GM21825 (cell line): Measurements from ENCODE around the gene HDHD5.

Source experiments
- ATAC-seq: cut with Tn5 transposase; IDR thresholded peaks from one replicate; pipeline ENCODE4 v1.9.1; 2021; ENCODE audit warnings: mild to moderate bottlenecking, moderate library complexity; ENCODE audit not compliant: unreplicated experiment

HDHD5 gene

DNA sequence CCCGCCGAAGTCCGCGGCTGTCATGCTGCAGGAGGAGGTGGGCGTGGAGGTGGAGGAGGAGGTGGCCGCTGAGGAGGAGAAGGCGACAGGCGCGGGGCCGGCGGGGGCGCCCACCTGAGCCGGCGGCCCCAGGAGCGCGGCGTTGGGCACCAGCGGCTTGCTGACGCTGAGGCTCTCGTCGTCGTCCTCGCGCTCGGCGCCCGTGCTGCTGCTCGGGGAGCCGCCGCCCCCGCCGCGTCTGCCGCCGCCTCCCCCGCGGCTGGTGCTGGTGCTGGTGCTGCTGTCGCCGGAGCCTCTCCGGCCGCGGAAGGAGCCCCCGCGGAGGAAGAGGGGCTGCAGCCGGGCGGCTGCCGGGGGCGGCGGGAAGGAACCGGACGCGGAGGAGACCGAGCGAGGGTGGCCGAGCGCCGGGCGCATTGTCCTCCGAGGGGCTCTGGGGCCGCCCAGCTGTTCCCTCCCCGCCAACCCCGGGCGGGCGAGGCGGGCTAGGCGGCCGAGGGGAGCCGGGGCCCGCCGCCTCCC lies 38.3 kb downstream of the HDHD5 start:
- ATAC-seq: no peak

GRCh38 chr22:17120281-17120680 lies 38.8 kb downstream of the HDHD5 start:
- ATAC-seq: no peak

GRCh38 chr22:17119481-17120202 lies 39.4 kb downstream of the HDHD5 start:
- ATAC-seq: no peak

DNA sequence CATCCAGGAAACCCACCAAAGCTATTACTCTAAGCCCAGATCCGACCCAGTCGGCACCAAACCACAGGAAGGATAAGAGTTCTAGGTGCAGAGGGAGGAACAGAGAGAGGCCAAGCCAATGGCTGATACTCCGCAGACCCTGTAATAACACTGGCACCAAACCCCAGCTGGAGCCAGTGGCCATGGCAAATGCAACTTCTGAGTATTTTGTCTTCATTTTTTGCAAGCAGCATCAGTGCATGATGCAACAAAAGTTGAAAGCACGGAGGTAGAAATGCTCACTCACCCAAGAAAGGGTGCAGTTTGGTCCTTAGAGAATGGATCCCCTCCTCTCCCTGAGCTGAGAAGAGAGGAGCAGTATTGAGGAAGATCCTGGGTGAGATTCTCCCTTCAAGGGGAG lies 40.7 kb downstream of the HDHD5 start:
- no peak for ATAC-seq

DNA sequence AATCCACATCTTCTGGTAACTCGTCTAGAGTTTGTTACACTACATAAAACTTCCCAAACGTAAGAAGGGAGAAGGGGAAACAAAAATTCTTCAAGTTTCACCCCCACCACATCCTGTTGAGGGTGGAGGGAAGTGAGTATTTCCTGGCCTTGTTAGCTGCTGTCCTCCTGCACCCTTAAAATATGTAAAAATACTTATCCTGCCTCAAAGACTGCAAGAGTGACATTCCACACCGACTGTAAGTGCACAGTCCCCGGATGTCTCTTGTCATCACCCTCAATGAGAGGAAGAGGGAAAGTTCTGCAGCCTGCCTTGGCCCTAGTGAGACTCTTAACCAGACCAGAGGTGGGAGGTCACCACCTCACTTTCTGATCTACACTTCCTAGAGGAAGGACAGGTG lies 41.2 kb downstream of the HDHD5 start:
- no peak for ATAC-seq

- no peak for ATAC-seq
These were observed 41.7 kb downstream of the HDHD5 start for GRCh38 chr22:17117400-17117799.

GRCh38 chr22:17116572-17117330 lies 42.3 kb downstream of the HDHD5 start:
- no peak for ATAC-seq

DNA sequence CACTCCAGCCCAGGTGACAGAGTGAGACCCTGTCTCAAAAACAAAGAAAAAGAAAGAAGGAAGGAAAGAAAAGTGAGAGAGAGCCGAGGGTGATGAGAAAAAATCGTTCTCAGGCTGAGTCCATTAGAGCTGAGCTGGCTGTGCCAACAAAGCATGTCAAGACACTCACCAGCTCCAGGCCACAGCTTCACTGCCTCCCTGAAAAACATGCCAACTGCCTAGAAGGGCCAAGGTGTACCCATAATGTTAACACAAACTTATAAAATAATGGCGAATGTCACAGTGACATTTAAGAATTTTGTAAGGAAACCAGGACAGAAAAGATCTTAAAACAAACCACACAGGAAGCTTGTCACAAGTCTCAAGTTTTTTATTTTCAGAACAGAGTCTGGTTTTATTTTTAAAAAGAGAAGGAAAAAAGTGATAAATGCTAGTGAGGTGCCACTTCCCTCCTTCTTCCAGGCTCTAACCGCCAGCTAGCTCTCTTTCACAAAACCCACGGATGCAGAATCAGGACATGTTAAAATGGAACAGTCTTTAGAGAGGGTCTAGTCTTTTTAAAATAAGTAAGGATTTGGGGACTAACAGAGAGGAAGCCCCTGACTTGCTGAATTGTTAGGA lies 43.0 kb downstream of the HDHD5 start:
- no peak for ATAC-seq

DNA sequence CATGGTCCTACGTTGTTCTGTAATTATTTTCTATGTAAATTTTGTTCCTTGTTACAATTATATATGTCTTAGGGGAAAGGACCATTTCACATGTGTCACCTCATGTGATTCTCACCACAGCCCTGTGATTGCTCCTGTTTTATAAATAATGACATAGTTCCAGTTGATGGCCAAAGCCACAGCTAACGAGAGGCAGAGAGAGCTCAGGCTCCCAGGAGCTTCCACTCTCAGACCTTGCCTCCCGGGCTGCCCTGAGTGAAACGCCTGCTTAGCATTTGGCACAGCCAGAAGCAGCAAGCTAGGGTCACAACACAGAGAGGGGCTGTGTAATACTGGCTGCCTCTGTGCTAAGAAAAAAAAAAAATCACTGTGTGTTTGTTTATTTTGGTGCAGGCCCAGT lies 43.8 kb downstream of the HDHD5 start:
- no peak for ATAC-seq

GRCh38 chr22:17114898-17115235 lies 44.2 kb downstream of the HDHD5 start:
- no peak for ATAC-seq

GRCh38 chr22:17114173-17114897 lies 44.7 kb downstream of the HDHD5 start:
- no peak for ATAC-seq

DNA sequence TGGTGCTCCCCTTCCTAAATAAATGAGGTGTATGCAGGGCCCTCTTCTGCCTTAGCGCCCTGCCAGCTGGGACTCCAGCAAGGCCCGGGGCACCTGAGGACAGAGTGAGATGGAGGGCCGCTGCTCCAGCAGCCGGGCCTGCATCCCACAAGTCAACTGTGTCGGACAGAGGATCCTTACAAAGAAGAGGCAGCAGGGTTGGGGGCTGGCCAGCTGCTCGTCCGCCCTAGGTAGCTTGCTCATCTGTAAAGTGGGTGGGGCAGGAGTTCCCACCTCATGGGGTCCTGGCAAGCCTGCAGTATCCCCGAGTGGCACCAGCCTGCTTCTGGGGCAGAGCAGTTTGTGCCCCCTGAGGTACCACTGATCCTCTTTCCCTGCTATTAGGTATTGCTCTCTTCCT lies 45.5 kb downstream of the HDHD5 start:
- no peak for ATAC-seq

DNA sequence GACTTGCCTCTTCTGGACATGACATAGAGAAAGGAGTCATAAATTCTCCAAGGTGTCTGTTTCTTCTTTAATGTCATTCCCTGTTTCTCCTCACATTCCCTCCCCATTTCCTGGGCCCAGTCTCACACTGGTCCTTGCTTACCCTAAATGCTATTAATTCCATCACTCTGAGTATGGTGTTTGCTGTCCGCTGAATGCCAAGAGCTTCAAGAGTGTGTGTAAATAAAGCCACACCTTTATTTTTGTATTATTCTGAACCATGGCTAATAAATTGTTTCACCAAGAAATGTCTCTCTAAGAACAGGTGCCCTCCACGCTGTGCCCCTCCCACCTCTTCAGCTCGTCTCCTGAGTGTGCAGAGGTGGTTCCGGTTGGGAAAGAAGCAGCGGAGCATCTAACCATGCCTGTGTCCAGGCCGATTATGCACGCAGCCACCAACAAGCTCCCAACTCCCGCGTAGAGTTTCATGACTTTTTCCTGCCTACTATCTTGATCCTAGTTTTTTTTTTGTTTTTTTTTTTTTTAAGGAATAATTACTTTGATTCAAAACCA lies 46.5 kb downstream of the HDHD5 start:
- no peak for ATAC-seq

- ATAC-seq: no peak
These were observed 48.1 kb downstream of the HDHD5 start for GRCh38 chr22:17110791-17111550.

GRCh38 chr22:17109976-17110375 lies 49.1 kb downstream of the HDHD5 start:
- no peak for ATAC-seq

DNA sequence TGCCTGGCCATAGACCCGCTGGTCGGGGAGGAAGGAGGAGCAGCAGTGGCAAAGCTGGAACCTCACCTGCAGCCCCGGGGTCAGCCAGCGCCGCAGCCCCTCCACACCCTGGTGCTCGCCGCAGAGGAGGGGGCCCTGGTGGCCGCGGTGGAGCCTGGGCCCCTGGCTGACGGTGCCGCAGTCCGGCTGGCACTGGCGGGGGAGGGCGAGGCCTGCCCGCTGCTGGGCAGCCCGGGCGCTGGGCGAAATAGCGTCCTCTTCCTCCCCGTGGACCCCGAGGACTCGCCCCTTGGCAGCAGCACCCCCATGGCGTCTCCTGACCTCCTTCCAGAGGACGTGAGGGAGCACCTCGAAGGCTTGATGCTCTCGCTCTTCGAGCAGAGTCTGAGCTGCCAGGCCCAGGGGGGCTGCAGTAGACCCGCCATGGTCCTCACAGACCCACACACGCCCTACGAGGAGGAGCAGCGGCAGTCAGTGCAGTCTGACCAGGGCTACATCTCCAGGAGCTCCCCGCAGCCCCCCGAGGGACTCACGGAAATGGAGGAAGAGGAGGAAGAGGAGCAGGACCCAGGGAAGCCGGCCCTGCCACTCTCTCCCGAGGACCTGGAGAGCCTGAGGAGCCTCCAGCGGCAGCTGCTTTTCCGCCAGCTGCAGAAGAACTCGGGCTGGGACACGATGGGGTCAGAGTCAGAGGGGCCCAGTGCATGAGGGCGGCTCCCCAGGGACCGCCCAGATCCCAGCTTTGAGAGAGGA lies 49.8 kb downstream of the HDHD5 start:
- no peak for ATAC-seq

DNA sequence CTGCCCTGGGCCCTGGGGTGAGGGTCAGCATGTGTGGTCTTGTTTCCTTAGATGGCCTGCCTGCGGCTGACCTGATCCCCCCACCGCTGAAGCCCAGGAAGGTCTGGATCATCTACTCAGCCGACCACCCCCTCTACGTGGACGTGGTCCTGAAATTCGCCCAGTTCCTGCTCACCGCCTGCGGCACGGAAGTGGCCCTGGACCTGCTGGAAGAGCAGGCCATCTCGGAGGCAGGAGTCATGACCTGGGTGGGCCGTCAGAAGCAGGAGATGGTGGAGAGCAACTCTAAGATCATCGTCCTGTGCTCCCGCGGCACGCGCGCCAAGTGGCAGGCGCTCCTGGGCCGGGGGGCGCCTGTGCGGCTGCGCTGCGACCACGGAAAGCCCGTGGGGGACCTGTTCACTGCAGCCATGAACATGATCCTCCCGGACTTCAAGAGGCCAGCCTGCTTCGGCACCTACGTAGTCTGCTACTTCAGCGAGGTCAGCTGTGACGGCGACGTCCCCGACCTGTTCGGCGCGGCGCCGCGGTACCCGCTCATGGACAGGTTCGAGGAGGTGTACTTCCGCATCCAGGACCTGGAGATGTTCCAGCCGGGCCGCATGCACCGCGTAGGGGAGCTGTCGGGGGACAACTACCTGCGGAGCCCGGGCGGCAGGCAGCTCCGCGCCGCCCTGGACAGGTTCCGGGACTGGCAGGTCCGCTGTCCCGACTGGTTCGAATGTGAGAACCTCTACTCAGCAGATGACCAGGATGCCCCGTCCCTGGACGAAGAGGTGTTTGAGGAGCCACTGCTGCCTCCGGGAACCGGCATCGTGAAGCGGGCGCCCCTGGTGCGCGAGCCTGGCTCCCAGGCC lies 50.6 kb downstream of the HDHD5 start:
- no peak for ATAC-seq

DNA sequence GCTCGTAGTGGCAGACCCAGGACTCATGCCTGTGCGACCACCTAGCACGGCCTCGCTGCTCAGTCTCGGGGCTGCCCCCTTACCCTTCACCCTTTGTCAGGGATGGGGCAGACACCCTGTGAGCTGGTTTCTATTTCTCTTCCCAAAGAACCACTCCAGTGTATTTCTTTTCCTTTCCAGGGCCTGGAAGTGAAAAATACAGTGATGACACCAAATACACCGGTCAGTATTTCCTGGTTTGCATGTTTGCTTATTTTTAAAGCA lies 51.6 kb downstream of the HDHD5 start:
- no peak for ATAC-seq
